ENCODE data around the gene MPP1.

Gene MPP1

DNA sequence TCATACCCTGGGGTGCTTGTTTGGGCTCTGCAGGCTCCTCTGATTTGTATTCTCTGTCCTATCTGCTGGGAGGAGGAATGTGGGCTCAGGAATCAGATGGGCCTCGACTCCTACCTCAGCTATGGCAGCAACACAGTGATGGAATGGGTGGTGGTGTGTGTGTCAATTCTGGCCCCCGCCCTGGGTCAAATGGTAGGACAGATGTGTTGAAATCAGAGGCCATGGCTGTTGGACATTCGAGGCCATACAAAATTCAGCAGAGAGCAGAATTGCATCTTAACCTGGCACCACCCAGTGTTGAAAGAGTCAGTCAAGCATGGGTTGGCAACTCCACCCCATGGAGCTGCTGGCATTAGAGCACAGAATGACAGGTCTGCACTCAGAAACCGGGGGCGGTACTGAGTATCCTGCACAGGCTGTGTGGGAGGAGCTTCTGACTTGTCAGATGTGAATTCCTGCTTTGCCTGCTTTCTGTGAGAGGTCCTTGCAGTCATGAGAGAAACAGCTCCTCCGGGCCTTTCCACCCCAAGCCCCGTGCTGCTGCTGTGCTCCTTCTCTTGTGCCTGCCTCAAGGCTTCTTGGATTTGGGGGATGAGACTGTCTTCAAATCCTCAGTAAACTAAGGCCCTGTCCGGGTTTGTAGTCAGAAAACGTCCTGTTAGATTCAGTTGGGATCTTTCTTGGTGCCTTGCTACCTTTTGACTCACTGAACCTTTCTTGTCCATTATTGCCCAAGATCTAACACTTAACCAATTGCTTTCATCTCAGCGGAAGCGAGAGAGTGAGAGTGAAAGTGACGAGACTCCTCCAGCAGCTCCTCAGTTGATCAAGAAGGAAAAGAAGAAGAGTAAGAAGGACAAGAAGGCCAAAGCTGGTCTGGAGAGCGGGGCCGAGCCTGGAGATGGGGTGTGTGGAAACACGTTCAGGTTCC, 29.6 kb downstream of the MPP1 start:
- in situ Hi-C loops (cut with MboI; ENCODE audit: low sequenced_read_pairs) = no loop called here

DNA sequence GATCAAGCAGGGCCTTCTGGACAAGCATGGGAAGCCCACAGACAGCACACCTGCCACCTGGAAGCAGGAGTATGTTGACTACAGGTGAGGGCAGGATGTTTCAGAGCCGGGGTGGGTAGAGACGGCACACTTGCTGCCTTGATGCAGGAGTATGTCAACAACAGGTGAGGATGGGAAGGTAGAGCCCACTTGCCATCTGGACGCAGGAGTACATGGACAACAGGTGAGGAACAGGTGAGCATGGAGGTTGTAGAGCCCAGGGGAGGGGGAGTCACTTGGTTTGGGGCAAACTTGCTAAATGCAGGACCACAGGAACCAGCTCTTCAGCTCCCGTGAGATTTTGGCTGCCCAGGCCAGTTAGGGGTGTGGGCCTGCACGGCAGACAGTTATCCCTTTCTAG, 30.7 kb downstream of the MPP1 start:
- in situ Hi-C loops (cut with MboI; ENCODE audit: low sequenced_read_pairs) = no loop called here

GRCh38 chrX:154762537-154763296, 42.6 kb downstream of the MPP1 start, which contains the start of gene DKC1:
Gene DKC1 (plus strand): TSS chrX:154762864. CDS start chrX:154762966, 102 bp downstream.
- in situ Hi-C loops (cut with MboI; ENCODE audit: low sequenced_read_pairs) = no loop called here

GRCh38 chrX:154761977-154762536, 43.2 kb downstream of the MPP1 start:
- in situ Hi-C loops (cut with MboI; ENCODE audit: low sequenced_read_pairs) = no loop called here

DNA sequence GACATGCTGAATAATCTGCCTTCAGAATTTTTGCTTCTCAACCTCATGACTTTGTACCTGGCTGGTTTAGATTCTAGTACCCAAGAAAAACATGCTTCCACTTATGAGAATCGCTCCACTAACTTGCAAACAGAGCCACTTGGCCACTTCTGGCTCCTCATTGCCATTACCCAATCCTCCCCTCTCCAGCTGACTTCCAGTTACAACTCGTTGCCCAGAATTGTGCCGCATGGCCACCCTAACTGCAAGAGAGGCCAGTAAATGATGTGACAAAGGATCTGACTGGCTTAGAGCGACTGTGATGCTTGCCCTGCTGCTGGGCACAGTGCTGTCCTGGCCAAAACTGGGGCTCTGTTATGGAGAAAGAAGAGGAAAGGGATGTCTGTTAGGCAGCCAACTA, 46.6 kb downstream of the MPP1 start:
- in situ Hi-C loops (cut with MboI; ENCODE audit: low sequenced_read_pairs) = no loop called here

- in situ Hi-C loops (cut with MboI; ENCODE audit: low sequenced_read_pairs) = no loop called here
Observed at GRCh38 chrX:154751669-154752271, 53.5 kb downstream of the MPP1 start.

GRCh38 chrX:154751203-154751668, 54.0 kb downstream of the MPP1 start:
- in situ Hi-C loops (cut with MboI; ENCODE audit: low sequenced_read_pairs) = no loop called here

DNA sequence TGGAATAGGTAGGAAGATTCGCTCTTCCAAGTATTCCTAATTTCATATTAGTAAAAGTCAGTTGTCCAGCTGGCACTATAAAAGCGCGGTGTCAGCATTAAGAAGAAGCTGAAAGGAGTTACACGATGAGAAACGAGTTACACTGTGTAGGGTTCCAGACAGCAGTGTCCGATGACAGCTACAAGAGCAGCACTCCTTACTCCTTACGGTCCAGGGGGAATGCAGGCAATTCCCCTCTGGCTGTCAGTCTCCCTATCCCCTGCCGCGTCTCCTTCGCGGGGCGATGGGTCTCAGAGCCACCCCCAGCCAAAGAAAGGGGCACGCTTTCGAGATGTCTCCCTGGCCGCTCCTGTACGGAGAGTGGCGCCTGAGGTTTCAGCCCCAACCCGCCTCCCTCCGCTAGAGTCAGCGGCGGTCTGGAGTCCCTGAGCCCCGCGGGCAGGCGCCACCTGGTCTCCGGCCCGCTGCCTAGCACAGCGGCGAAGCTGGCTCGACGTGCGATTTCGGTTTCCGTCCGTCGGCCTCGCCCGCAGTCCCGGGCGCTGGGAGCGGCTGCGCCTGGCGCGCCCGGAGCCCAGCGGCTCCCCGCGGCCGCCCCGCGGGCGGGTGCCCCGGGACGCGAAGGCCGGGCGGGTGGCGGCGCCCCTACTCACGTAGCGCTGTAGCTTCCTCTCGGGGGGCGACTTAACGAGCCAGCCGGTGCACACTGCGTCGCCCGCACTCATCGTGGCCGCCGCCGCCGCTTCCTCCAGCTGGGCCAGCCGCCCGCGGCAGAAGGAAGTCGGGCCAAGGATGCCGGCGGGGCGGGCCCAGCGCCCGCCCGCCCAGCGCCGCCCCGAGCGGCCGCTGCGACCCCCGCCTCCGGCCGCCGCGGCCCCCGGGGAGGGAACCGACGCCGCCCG, 54.7 kb downstream of the MPP1 start, which contains the start of gene GAB3:
Gene GAB3 (minus strand): TSS at position 777 of the 902 bp plus-strand sequence. CDS start 52 bp downstream, at position 725.
- in situ Hi-C loops (cut with MboI; ENCODE audit: low sequenced_read_pairs) = no loop called here

DNA sequence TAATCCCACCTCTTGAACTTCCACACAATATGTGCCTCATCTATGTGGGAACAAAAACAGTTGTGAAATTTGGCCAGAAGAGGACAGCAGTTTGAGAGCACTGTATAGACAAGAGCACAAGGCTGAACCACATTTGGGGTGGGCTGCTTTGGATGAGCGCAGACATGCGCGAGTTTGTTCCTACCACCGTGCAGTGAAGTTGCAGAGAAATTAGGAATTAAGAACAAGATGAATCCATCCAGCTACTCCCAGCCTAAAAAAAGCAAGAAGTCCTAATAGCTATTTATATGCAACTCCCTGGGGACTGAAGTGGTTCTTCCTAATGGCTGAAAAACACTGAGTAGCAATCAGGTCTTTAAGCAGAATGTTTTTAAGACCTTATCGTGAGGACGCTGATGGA, 55.4 kb downstream of the MPP1 start:
- in situ Hi-C loops (cut with MboI; ENCODE audit: low sequenced_read_pairs) = no loop called here

- in situ Hi-C loops (cut with MboI; ENCODE audit: low sequenced_read_pairs) = no loop called here
Observed at GRCh38 chrX:154748712-154749339, 56.5 kb downstream of the MPP1 start.

- in situ Hi-C loops (cut with MboI; ENCODE audit: low sequenced_read_pairs) = no loop called here
Observed at GRCh38 chrX:154742613-154743012, 62.7 kb downstream of the MPP1 start.

- in situ Hi-C loops (cut with MboI; ENCODE audit: low sequenced_read_pairs) = no loop called here
Observed at GRCh38 chrX:154739952-154740465, 65.3 kb downstream of the MPP1 start.

DNA sequence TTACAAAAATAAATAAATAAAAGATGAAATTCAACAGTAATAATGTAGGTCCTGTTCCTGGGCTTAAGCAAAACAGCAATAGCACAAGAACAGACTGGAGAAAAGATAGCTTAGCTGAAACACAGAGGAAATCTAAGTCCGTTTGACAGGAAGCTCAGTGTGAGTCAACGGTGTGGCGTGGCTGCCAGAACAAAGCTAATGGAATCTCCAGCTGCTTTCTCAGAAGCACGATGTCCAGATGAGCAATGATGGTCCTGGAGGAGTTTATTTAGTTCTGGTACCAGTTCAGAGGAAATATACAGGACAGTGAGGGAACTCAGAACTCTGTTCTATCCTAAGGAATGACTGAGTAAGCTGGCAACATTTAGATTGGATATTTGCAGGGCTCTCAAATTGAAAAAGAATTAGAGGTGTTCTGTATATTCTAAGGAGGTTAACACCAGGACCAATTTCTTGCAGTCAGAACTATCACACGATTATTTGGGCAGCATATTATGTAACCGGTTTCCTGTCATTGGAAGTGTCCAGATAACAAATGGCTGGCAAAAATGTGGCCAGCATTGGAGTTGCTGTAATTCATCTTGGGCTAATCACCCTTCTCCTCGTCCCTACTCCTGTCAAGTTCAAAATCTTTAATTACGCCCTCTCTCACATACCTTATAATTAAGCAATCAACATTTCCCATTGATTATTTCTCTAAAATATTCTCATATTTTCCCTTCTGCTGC, 67.1 kb downstream of the MPP1 start:
- in situ Hi-C loops (cut with MboI; ENCODE audit: low sequenced_read_pairs) = no loop called here

DNA sequence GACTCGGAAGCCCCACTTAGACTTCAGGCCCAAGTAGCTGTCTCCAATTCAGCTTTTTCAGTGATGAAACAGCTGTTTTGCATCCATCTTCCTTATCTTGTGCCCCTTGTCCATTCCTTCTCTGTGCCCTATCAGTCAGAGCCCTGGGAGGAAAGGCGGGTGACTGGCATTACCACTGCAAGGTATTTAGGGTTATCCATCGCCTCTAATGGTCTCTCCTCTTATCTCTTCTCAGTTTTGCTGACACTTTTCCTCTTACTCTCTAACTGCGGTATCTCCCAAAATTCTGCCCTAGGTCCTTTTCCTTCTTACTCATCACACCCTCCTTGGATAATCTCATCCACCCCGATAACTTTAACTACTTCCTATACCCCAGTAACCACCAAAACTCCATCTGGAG, 68.1 kb downstream of the MPP1 start:
- in situ Hi-C loops (cut with MboI; ENCODE audit: low sequenced_read_pairs) = no loop called here

DNA sequence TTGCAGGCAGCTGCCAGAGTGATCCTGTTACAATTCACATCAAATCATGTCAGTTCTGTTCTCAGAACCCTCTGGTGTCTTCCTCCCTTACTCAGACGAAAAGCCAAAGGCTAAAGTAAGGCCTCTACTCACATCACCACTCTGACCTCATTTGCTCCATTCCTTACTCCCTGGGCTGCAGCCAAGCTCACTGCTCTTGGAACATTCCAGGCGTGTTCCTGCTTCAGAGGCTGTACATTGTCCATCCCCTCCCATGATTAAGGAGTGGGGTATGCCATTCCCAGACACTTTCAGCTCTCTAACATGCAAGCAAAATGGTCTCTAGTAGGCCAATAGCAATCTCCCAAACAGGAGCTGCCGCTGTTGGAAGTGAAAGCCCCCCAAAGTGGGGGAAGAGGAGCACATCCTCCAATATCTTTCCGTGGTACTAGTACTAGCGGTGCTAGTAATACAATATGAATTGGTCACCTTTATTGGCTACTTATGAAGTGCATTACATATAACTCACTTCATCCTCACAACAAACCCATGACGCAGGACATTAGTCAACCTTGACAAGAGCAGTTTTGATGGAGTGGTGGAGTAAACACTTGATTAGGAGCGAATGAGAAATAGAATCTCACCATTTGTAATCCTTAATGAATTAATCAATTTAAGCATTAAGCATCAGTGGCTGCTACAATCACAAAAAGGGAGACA, 69.4 kb downstream of the MPP1 start:
- in situ Hi-C loops (cut with MboI; ENCODE audit: low sequenced_read_pairs) = no loop called here

DNA sequence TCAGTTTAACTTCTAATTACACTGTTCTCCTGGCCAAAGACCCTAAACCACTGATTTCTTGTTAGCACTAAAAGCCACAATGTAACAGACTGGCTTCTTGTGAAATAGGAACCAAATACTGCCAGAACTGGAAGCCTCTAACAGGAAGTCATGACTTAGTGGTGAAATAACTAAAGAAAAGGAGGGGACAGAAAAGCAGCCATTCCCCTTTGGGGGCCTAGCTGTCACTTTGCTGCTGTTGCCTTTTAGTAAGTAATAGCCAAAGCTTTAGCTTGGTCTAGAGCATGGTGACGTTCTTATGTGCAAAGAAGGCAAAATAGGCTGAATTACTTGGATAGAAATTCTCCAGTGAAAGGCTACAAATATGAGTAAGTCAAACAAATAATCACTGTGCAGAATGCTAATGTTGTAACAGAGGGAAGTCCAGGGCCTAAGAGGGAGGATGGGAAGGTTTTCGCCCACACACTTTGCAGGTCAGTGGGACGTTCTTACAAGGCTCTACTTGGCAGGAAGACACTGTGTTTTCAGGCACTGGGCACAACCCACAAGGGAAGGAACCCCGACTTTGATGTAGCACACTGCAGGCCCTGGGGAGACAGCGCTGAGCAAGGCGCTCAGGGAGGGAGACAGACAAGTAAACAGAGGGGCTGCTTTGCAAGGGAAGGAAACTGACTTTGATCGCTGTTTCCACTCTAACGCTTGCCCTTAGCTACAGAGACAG, 71.1 kb downstream of the MPP1 start:
- in situ Hi-C loops (cut with MboI; ENCODE audit: low sequenced_read_pairs) = no loop called here

DNA sequence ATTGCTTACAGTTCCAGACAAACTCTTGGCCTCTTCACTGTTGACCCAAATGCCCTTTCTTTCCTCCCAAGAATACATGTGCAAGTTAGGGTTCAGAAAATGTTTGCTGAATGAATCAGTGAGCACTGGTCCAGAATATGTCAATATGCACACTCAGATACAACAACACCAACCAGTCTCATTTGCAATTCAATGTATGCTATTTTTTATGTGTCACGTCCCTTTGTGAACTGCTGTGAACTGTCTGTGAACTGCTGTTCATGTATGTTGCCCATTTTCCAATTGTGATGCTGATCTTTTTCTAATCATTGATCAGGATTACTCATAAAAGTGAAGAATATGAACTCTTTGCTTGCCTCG, 72.2 kb downstream of the MPP1 start:
- in situ Hi-C loops (cut with MboI; ENCODE audit: low sequenced_read_pairs) = no loop called here

All from hTERT RPE-1 (cell line).